GM12873 (cell line): Measurements from ENCODE around the gene MLLT1.

Source experiments
- CTCF ChIP-seq: IDR thresholded peaks from 2 replicates; pipeline ENCODE4 v1.5.1; 2012; ENCODE audit warnings: low read depth, mild to moderate bottlenecking, moderate library complexity, low read length, control low read depth; ENCODE audit not compliant: insufficient read depth; ENCODE audit errors: missing control alignments

MLLT1 gene

GRCh38 chr19:6242677-6243076 is 37.1 kb downstream of the MLLT1 start:
- no peak for TF ChIP-seq CTCF

DNA sequence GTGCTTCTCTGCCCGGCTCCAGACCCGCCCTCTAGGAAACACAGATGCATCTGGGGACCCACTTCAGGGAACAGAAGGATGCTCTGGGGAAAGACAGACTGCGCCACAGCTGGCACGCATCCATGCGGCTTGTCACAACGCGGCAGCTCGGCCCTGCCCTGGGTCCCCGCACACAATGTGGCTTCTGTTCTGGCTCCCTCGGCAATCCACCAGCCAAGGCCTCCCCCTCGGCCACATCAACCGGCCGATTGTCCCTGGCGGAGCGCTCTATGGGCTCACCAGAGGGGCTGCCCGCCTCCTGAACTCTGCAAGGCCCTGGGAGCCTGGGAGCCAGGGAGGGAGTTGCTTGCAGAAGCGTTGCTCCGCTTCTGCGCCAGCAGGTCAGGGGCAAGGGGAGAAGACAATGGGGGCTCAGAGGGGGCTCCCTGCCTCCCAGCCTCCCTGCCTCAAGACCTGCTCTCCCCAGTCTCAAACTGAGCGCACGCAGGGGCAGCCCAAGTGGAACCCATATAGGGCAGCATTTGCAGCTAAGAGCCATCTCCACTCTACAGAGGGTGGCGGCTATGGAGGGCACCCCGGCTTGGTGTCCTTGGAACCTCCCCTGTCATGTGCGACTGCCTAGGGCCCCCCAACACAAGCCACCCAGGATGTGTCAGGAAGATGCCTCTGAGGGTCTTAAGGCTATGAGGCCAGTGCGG is 37.9 kb downstream of the MLLT1 start:
- no peak for TF ChIP-seq CTCF

DNA sequence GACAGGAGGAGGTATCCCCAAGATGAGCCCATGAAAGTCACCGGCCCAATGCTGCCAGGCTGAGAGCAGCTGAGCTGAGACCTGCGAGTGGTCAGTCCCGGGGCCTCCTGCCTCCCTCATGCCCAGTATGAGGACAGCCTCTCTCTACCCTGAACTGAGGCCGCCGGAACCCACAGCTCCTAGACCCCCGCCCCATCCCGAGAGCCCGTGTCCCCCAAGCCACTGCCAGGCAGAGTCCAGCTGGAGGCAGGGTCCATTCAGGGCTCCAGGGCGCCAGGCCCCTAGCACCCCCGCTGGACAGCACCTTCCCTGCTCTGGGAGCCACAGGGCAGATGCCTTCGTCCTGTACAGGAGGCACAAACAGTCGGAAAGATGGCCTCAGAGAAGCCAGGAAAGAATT is 38.7 kb downstream of the MLLT1 start:
- no peak for TF ChIP-seq CTCF

DNA sequence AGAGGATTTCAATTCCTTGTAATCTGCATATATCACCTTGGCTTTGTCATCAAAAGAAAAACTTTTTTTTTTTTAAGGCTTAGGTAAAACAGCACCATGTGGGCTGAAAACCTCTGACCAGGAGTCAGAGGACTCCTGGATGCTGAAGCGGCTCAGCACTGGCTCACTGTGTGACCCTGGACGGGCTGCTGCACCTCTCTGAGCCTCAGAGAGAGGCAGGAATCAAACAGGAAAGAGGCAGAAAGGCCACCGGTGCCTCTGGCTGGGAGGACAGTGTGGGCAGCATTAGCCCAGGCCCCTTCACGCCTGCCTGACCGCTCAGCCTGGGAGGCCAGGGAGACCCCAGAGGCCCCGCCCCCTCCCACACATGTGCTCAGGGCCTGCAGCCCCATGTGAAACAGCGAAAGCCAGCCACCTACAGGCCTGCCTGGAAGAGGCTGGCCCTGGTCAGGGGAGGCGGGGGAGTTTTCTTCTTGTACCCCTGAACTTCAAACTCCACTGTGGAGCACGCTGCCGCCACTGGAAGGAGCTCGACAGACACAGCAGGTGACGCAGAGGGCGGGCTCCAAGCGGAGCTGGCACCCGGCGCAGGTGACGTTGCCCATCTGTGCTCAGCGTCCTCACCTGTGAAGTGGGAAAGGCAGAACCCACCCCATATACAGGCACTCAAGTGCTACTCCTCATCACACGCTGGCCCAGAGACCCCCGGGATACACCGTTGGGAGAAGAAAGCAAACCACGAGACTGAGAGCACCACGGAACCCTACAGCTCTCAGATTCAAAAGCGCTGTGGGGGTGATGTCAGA is 39.7 kb downstream of the MLLT1 start:
- TF ChIP-seq CTCF, result no peak

- no peak for TF ChIP-seq CTCF
Measured at GRCh38 chr19:6239401-6239844, 40.4 kb downstream of the MLLT1 start.

DNA sequence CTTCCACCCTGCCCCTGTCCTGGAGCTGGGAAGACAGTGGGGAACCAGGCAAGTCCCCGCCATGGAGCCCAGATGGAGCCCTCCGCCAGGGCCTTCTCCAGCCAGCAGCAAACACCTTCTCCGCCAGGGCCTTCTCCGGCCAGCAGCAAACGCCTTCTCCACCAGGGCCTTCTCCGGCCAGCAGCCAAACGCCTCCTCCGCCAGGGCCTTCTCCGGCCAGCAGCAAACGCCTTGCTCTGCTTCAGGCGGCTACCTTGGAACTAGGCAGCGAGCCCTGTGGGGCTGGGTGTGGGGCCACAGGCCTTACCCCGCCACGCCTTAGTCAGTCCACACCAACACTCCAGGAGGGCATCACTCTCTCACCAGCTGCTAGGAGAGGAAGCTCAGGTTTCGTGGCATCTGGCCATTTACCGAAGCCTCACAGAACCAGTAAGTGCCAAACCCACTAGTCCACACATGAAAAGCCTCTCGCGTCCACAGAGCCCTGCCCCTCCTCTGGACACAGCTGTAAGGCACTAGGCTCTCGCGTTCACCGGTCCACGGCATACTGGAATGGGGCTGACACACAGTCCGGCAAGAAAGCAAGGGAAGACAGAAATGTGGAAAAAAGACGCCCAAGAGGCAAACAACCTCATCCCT is 41.0 kb downstream of the MLLT1 start:
- TF ChIP-seq CTCF, result no peak

DNA sequence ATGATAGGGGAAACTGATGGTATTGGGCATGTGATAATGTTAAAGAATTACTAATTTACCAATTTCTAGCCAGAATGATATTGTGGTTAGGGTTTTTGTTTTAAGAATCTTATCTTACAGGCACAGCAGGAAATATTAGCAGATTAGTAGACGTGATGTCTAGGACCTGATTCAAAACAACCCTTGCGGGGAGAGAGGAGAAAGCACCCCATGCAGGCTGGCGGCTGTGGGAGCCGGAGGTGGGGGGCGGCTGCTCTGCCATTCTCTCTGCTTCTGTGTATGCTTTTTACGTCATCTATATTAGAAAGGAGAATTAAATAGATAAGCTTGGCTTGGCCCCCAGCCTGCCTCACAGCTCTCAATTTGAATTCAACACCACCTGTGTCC is 41.5 kb downstream of the MLLT1 start:
- no peak for TF ChIP-seq CTCF
